GM23248 (cell line): Measurements from ENCODE around the gene DCAF7.

Experiments used
- EZH2 ChIP-seq: fragments of 200-600 bp; sonication (generic); IDR thresholded peaks from 2 replicates; pipeline ENCODE4 v1.6.1; 2018; ENCODE audit warnings: antibody characterized with exemption, mild to moderate bottlenecking; ENCODE audit not compliant: insufficient read depth, poor library complexity, severe bottlenecking
- EZH2phosphoT487 ChIP-seq: fragments of 200-600 bp; sonication (generic); IDR thresholded peaks from 2 replicates; pipeline ENCODE4 v1.6.1; 2018; ENCODE audit warnings: antibody characterized with exemption, moderate library complexity, mild to moderate bottlenecking, low read depth; ENCODE audit not compliant: insufficient read depth

- no peak for TF ChIP-seq EZH2phosphoT487
- TF ChIP-seq EZH2 = no peak
Measured at GRCh38 chr17:63610854-63611253, 60.6 kb downstream of the DCAF7 start.
